CD4-positive, alpha-beta memory T cell (primary cell): ENCODE results near the gene UBE2Z. TPM values are rescaled to one million over a fixed set of nuclear protein-coding genes. Genes with fewer than 3 reads are reported as not detected.

ENCODE experiments used
- CTCF ChIA-PET: fragments of 350-600 bp; sonication (Branson Sonifier 250); formaldehyde crosslinking; loops from one replicate; lab custom pipeline; 2021; ENCODE audit warnings: inconsistent platforms; ENCODE audit not compliant: partially characterized antibody; lab: Charles Lee
- POLR2A ChIA-PET: fragments of 350-600 bp; sonication (Branson Sonifier 250); formaldehyde crosslinking; loops from one replicate; lab custom pipeline; 2021; ENCODE audit not compliant: partially characterized antibody; lab: Charles Lee
- DNase-seq, 5 donors: peaks; one replicate each; pipeline versions ENCODE4 v3.0.0 to v3.0.0-alpha.2; 2020 to 2022; ENCODE audit warnings: mixed read lengths in 1 of 5
- H3K27ac ChIP-seq: one replicate; pipeline ENCODE4 v1.7.0; 2013; ENCODE audit warnings: low read depth, low read length
- H3K27me3 ChIP-seq: 2 replicates; pipeline ENCODE4 v1.7.0; 2013; ENCODE audit warnings: mild to moderate bottlenecking, low read length, moderate library complexity; ENCODE audit not compliant: insufficient read depth
- H3K36me3 ChIP-seq: 2 replicates; pipeline ENCODE4 v1.7.0; 2013; ENCODE audit warnings: mild to moderate bottlenecking, low read length, moderate library complexity; ENCODE audit not compliant: insufficient read depth
- H3K4me1 ChIP-seq: 2 replicates; pipeline ENCODE4 v1.7.0; 2013; ENCODE audit warnings: mild to moderate bottlenecking, low read length, moderate library complexity; ENCODE audit not compliant: insufficient read depth
- H3K4me3 ChIP-seq, 2 donors: one replicate each; pipeline ENCODE4 v1.7.0; 2013; ENCODE audit warnings: low read length in 2 of 2, mild to moderate bottlenecking in 1 of 2
- H3K9me3 ChIP-seq, 2 donors: one replicate each; pipeline ENCODE4 v1.7.0; 2013; ENCODE audit warnings: low read length in 2 of 2, control low read depth in 1 of 2; ENCODE audit not compliant: control insufficient read depth in 1 of 2
- H3K27ac Mint-ChIP-seq, 7 donors: one replicate each; pipeline ENCODE4 v1.8.0; 2020 to 2021; ENCODE audit warnings: mixed read lengths in 7 of 7, mild to moderate bottlenecking in 6 of 7, inconsistent platforms in 3 of 7, moderate library complexity in 3 of 7
- H3K27me3 Mint-ChIP-seq, 2 donors: one replicate each; pipeline ENCODE4 v1.8.0; 2020 to 2021; ENCODE audit warnings: mixed read lengths in 2 of 2
- H3K36me3 Mint-ChIP-seq, 2 donors: one replicate each; pipeline ENCODE4 v1.8.0; 2020 to 2021; ENCODE audit warnings: mixed read lengths in 2 of 2, inconsistent platforms in 1 of 2, mild to moderate bottlenecking in 1 of 2
- H3K4me1 Mint-ChIP-seq, 4 donors: one replicate each; pipeline ENCODE4 v1.8.0; 2020 to 2021; ENCODE audit warnings: mixed read lengths in 4 of 4, mild to moderate bottlenecking in 1 of 4
- H3K4me3 Mint-ChIP-seq, 8 donors: one replicate each; pipeline ENCODE4 v1.8.0; 2020 to 2021; ENCODE audit warnings: mixed read lengths in 8 of 8, mild to moderate bottlenecking in 7 of 8, moderate library complexity in 6 of 8, inconsistent platforms in 3 of 8
- H3K9me3 Mint-ChIP-seq, 8 donors: one replicate each; pipeline ENCODE4 v1.8.0; 2020 to 2021; ENCODE audit warnings: mixed read lengths in 8 of 8, mild to moderate bottlenecking in 5 of 8, inconsistent platforms in 3 of 8, moderate library complexity in 1 of 8
- intact Hi-C: fragments of 100-400 bp; cut with micrococcal nuclease; formaldehyde crosslinking; loops from one replicate; pipeline ENCODE4 v1.15.1; 2023
- polyA plus RNA-seq, 2 donors: library from polyadenylated mRNA; unstranded; fragments of 300-500 nt; fragmentation: Illumina TruSeq; gene quantifications; one replicate each; pipeline ENCODE4 v1.2.3, GENCODE V29; 2021
- total RNA-seq, 2 experiments: library from RNA; stranded (reverse); gene quantifications; one replicate each; pipeline ENCODE4 v1.2.3, GENCODE V29; 2021

UBE2Z gene
- total and polyA plus RNA-seq, 4 experiments from 2014 or later: 69.8 to 105 (median 87.5) TPM

DNA sequence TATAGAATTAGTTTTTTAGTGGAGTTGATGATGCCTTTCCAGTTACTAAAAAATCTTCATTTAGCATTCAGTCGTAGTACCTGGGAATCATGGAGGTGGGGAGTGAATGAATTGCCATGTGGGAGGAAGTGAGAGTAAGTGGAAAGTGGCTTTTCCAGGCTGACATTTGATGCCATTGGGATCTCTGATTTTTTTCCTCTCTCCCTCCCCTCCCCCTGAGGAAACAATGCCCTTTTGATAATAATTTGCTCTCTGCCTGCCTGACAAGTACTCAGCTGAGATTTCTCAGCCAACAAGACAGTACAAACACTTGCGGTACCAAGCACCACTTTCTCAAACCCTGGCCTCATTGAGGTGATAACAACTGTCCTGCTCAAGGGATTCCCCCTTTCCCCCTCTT lies 2.2 kb downstream of the UBE2Z start:
- Histone ChIP-seq H3K4me3 (no peak overlapping the region), H3K36me3 (peaks cover 35% of the 10 kb centered on the region), H3K4me1 (peaks cover 72% of the 10 kb centered on the region), H3K27me3 (no peaks in the 10 kb centered on the region), H3K9me3 (no peaks in the 10 kb centered on the region), H3K27ac (peak overlapping the region; percentile 82)
- ChIA-PET POLR2A (interaction anchor here (1.1 to 4.9 kb wide), 4 partner anchors 10 to 34 kb away, joined by 3 to 101 read pairs (median 23); partner anchors contain the start of genes ATP5MC1 and SNF8), CTCF (interaction anchor here (1.3 kb wide), 1 partner anchor 25 kb away, joined by 3 read pairs; no protein-coding TSS in a partner anchor)
- H3K4me1 Mint-ChIP-seq: peaks cover 50 to 75% (median 64%) of the 10 kb centered on the region in 4 donors
- peaks cover 20 to 58% of the 10 kb centered on the region in 2 donors for H3K36me3 Mint-ChIP-seq
- peak overlapping the region; percentile 87 to 98 (median 94) for H3K4me3 Mint-ChIP-seq
- peak overlapping the region; percentile 50 to 98 (median 78) for H3K27ac Mint-ChIP-seq
- no peak for DNase-seq
- H3K27me3 Mint-ChIP-seq: no peaks in the 10 kb centered on the region
- intact Hi-C loops: no loop called here
- H3K9me3 Mint-ChIP-seq: no peaks in the 10 kb centered on the region

DNA sequence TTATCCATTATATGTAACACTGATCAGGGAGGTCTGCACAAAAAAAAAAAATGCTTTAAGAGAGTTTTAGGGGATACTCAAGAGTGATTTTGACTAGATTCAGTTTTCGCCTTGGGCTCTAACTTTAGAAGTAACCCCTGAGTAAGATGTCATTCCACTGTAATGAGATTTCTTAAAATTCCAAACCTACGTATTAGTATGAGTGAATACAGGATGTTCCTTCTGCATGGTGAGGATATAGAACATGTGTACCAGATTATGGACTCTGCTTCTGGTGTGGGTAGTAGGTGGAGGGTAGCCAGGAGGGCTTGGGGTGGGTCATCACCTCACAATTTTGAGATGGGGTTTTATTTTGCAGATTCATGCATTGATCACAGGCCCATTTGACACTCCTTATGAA lies 4.3 kb downstream of the UBE2Z start:
- H3K27me3 Mint-ChIP-seq: no peaks in the 10 kb centered on the region
- H3K27ac Mint-ChIP-seq: peak overlapping the region in 4 of 7 donors; percentile 31 to 96 (median 49)
- no peaks in the 10 kb centered on the region for H3K9me3 Mint-ChIP-seq
- H3K27ac ChIP-seq: no peak overlapping the region
- ChIA-PET POLR2A (no interaction called here), CTCF (no interaction called here)
- intact Hi-C loops: no loop called here
- peaks cover 30 to 70% of the 10 kb centered on the region in 2 donors for H3K36me3 Mint-ChIP-seq
- no peaks in the 10 kb centered on the region for H3K9me3 ChIP-seq
- H3K4me3 Mint-ChIP-seq: peak overlapping the region in 2 of 8 donors; percentile 29 to 36
- H3K36me3 ChIP-seq: peaks cover 43% of the 10 kb centered on the region
- H3K4me1 Mint-ChIP-seq: peaks cover 53 to 82% (median 71%) of the 10 kb centered on the region in 4 donors
- H3K4me1 ChIP-seq: peaks cover 76% of the 10 kb centered on the region
- H3K27me3 ChIP-seq: no peaks in the 10 kb centered on the region
- H3K4me3 ChIP-seq: no peak overlapping the region
- DNase-seq: no peak

DNA sequence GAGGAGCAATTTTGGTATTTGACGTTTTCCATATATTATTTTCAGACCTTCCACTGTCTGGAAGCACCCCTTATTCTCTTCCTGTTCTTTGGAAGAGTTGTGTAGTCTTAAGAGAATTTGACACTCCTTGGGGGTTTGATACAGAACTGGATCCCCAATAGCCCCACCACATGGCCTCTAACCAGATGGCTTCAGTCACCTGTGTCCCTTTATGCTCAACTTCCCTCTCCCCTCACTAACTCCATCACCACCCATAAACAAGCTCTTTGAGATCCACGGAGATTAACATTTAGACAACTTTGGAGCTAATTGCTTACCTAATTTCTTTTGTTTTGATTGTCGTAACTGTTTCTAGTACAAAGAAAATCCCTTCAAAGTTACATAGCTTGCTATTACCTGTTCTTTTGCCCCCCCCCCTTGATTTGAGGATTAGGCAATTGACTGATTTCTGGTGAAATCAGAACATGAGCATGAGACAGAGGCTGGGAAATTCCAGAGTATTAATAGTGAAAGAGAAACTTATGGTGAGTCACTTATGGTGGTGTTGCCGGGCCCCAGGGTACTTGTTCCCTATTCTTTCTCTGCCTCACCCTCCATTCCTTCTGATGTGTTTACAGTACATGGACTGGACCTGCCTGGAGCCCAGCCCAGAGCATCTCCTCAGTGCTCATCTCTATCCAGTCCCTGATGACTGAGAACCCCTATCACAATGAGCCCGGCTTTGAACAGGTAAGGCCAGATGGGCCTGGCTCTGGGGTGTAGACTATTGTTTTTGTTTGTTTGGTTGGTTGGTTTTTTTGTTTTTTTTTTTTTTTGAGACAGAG lies 7.5 kb downstream of the UBE2Z start:
- Histone ChIP-seq H3K27ac (peak overlapping the region; percentile 64), H3K9me3 (no peaks in the 10 kb centered on the region), H3K4me3 (no peak overlapping the region), H3K36me3 (peaks cover 66% of the 10 kb centered on the region), H3K27me3 (no peaks in the 10 kb centered on the region), H3K4me1 (peaks cover 54% of the 10 kb centered on the region)
- DNase-seq: peak in 4 of 5 donors; percentile 11 to 84 (median 24)
- Mint-ChIP-seq H3K9me3 (no peaks in the 10 kb centered on the region), H3K27me3 (no peaks in the 10 kb centered on the region), H3K4me1 (peaks cover 31 to 55% (median 47%) of the 10 kb centered on the region in 4 donors), H3K36me3 (peaks cover 37 to 68% of the 10 kb centered on the region in 2 donors), H3K4me3 (peak overlapping the region in 5 of 8 donors; percentile 8 to 55 (median 45)), H3K27ac (peak overlapping the region; percentile 53 to 96 (median 90))
- CTCF ChIA-PET: interaction anchor here (2.7 kb wide), 1 partner anchor 31 kb away, joined by 8 read pairs; no protein-coding TSS in a partner anchor
- intact Hi-C loops: no loop called here
- POLR2A ChIA-PET: interaction anchor here (0.6 to 1.8 kb wide), 3 partner anchors 15 to 108 kb away, joined by 3 to 6 read pairs (median 3); partner anchors contain the start of gene SNF8

DNA sequence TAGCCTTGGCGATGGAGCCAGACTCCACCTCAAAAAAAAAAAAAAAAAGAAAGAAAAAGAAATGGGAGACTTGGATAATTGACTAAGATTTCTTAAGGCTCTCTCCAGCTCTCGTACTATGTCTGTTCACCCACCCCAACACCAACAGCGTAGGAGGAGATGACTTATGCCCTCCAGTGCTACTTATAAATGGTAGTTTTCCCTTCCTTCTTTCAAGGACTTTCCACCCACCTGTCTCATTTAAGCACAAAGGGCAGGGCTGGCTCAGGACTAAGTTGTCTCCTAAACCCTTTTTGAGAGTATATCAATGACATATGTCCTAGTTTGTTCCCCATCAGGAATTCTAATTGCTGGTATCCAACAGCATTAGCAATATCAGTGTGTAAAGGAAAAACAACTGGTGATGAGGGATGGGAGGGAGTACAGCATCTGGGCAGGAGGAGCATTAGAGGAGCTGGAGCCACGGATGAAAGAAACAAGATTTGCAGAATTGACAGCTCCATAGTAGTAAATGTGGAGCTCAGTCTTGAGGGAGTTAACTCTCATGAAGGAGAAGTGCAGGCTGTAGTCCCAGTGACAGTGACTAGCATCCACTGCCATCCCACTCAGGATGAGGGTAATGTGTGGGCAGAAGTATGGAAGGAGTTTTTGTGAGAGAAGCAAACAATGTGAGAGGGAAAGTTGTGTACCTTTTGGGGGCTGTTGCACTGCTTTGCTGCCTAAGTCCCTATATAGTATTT lies 17.2 kb downstream of the UBE2Z start:
- DNase-seq: no peak
- intact Hi-C loops: no loop called here
- Mint-ChIP-seq H3K27me3 (no peaks in the 10 kb centered on the region), H3K36me3 (peaks cover 43 to 75% of the 10 kb centered on the region in 2 donors), H3K9me3 (no peaks in the 10 kb centered on the region), H3K4me1 (peaks cover 0 to 11% (median 3%) of the 10 kb centered on the region in 4 donors), H3K4me3 (no peak overlapping the region), H3K27ac (peak overlapping the region in 5 of 7 donors; percentile 8 to 85 (median 51))
- Histone ChIP-seq H3K9me3 (no peaks in the 10 kb centered on the region), H3K4me3 (no peak overlapping the region), H3K27ac (no peak overlapping the region), H3K27me3 (no peaks in the 10 kb centered on the region), H3K36me3 (peaks cover 91% of the 10 kb centered on the region), H3K4me1 (no peaks in the 10 kb centered on the region)
- ChIA-PET CTCF (interaction anchor here (1.2 kb wide), 1 partner anchor 47 kb away, joined by 3 read pairs; no protein-coding TSS in a partner anchor), POLR2A (no interaction called here)

DNA sequence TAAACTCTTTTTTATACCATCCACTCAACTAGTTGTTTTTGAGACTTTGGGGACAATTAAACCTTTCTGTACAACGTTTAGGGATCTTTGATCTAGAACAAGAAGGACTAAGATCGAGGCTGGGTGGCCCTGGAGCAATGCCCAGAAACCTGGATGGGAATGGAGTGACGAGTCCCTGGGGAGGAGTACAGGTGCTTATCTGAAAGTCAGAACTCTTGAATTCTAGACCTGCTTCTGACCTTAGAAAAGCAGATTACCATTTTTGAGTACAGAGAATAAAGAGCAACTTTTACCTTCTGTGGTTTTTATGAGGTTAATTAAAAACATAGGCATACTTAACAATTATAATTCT lies 17.8 kb downstream of the UBE2Z start:
- intact Hi-C loops: no loop called here
- ChIA-PET POLR2A (no interaction called here), CTCF (no interaction called here)
- peaks cover 0 to 9% (median 2%) of the 10 kb centered on the region in 4 donors for H3K4me1 Mint-ChIP-seq
- H3K4me1 ChIP-seq: no peaks in the 10 kb centered on the region
- peak overlapping the region in 4 of 7 donors; percentile 3 to 51 (median 18) for H3K27ac Mint-ChIP-seq
- no peak overlapping the region for H3K4me3 ChIP-seq
- no peaks in the 10 kb centered on the region for H3K27me3 Mint-ChIP-seq
- DNase-seq: no peak
- H3K9me3 Mint-ChIP-seq: no peaks in the 10 kb centered on the region
- no peaks in the 10 kb centered on the region for H3K9me3 ChIP-seq
- peaks cover 90% of the 10 kb centered on the region for H3K36me3 ChIP-seq
- H3K36me3 Mint-ChIP-seq: peaks cover 40 to 78% of the 10 kb centered on the region in 2 donors
- no peaks in the 10 kb centered on the region for H3K27me3 ChIP-seq
- H3K27ac ChIP-seq: no peak overlapping the region
- H3K4me3 Mint-ChIP-seq: peak overlapping the region in 1 of 8 donors; percentile 16

DNA sequence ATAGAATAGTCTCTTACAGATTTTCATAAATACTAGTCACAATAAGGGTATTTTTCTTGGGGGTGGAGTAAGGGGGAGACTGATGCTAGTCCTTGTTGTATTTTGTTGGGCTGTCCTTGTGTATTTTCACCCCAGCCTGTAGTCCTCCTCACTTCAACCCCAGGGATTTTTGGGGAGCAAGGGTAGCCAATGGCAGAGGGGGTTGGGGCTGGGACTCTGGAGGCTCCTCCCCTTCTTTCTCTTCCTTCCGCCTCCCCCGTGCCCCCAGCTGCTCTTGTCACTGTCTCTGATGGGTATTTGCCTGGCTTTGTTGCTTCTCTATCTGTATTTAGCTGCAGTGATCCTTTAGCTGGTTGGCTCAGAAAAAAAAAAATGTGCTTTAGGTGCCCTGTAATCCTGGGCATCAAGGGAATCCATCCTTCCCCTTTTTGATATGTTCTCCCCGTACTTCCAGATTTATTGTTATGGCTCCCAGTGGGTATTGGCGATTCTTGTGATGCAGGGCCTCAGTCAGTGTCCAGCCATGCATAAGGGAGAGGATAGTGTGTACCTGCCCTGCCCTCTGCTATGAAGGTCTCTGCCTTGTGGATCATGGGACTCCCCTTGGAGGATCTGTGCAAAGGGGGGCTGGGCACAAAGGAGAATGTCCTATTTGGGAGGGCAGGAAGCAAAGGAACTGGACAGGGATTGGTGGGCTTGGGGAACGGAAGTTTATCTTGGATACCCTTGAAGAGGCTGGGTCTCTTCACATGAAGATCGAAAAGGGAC lies 20.0 kb downstream of the UBE2Z start:
- H3K4me1 Mint-ChIP-seq: peaks cover 0 to 7% (median 2%) of the 10 kb centered on the region in 4 donors
- H3K36me3 Mint-ChIP-seq: peaks cover 44 to 85% of the 10 kb centered on the region in 2 donors
- peak overlapping the region in 5 of 7 donors; percentile 44 to 85 (median 70) for H3K27ac Mint-ChIP-seq
- ChIA-PET CTCF (interaction anchor here (0.8 kb wide), 1 partner anchor 9 kb away, joined by 3 read pairs; no protein-coding TSS in a partner anchor), POLR2A (interaction anchor here (1.0 to 1.1 kb wide), 2 partner anchors 17 to 19 kb away, joined by 3 read pairs; partner anchors contain the start of gene SNF8)
- H3K27me3 ChIP-seq: no peaks in the 10 kb centered on the region
- peaks cover 87% of the 10 kb centered on the region for H3K36me3 ChIP-seq
- no peak overlapping the region for H3K4me3 Mint-ChIP-seq
- H3K27ac ChIP-seq: no peak overlapping the region
- intact Hi-C loops: no loop called here
- H3K9me3 ChIP-seq: no peaks in the 10 kb centered on the region
- H3K4me3 ChIP-seq: no peak overlapping the region
- no peaks in the 10 kb centered on the region for H3K27me3 Mint-ChIP-seq
- no peaks in the 10 kb centered on the region for H3K9me3 Mint-ChIP-seq
- no peaks in the 10 kb centered on the region for H3K4me1 ChIP-seq
- DNase-seq: no peak
